Activated naive CD4-positive, alpha-beta T cell treated with anti-CD3 and anti-CD28 coated beads for 36 hours (primary cell): ENCODE measurements around the gene PIK3CA. TPM values are rescaled to one million over a fixed set of nuclear protein-coding genes. Genes with fewer than 3 reads are reported as not detected.
"Not testable (repeated sequence)": the region's sequence is repeated elsewhere in the genome, so short reads cannot be mapped to it uniquely, and the experiment has no call there.

Experiments used
- CTCF ChIA-PET: fragments of 350-600 bp; sonication (Branson Sonifier 250); formaldehyde crosslinking; loops from one replicate; lab custom pipeline; 2021; ENCODE audit warnings: antibody characterized with exemption; lab: Charles Lee
- DNase-seq: peaks from one replicate; pipeline ENCODE4 v3.0.0-alpha.2; 2020
- H3K27ac Mint-ChIP-seq: one replicate; pipeline ENCODE4 v1.8.0; 2021; ENCODE audit warnings: mild to moderate bottlenecking, mixed read lengths
- H3K27me3 Mint-ChIP-seq: one replicate; pipeline ENCODE4 v1.8.0; 2021; ENCODE audit warnings: low read depth, mixed read lengths
- H3K36me3 Mint-ChIP-seq: one replicate; pipeline ENCODE4 v1.8.0; 2021; ENCODE audit warnings: low read depth, mixed read lengths
- H3K4me1 Mint-ChIP-seq: one replicate; pipeline ENCODE4 v1.8.0; 2021; ENCODE audit warnings: low read depth, mixed read lengths
- H3K4me3 Mint-ChIP-seq: one replicate; pipeline ENCODE4 v1.8.0; 2021; ENCODE audit warnings: mild to moderate bottlenecking, moderate library complexity, mixed read lengths
- H3K9me3 Mint-ChIP-seq: one replicate; pipeline ENCODE4 v1.8.0; 2021; ENCODE audit warnings: mixed read lengths
- intact Hi-C: fragments of 100-400 bp; cut with micrococcal nuclease; formaldehyde crosslinking; loops from one replicate; pipeline ENCODE4 v1.15.1; 2023
- total RNA-seq, 2 experiments: library from RNA; stranded (reverse); gene quantifications; one replicate each; pipeline ENCODE4 v1.2.3, GENCODE V29; 2021

Gene PIK3CA
- total RNA-seq = 10 to 100 TPM; 15.8 to 15.9 TPM

DNA sequence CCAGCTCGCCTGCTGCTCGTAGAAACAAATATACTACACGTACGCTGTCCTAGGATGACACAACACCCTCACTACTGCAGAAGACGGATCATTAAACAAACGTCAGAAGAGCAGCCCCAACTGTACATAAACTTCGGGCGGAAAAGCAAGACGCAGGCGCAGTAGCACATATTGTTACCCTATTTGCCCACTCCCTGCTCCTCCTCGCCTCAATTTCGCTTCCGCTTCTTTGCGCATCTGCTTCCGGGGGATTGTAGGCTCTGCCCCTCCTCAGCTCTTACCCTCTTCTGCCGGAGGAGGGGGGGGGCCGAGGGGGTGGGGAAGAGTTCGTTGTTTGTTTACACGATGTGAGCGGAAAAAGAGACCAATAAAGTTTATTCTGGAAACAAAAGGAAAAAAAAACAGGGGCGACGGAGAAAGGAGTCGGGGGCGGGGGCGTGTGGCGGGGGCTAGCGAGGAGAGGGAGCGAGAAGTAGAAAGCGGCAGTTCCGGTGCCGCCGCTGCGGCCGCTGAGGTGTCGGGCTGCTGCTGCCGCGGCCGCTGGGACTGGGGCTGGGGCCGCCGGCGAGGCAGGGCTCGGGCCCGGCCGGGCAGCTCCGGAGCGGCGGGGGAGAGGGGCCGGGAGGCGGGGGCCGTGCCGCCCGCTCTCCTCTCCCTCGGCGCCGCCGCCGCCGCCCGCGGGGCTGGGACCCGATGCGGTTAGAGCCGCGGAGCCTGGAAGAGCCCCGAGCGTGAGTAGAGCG, at the start of gene PIK3CA:
PIK3CA (plus strand) TSS at position 485 of the 743 bp plus-strand sequence. CDS start 50,469 bp downstream, outside the sequence.
- CTCF ChIA-PET = interaction anchor here (0.6 to 3.9 kb wide), 17 partner anchors 11 to 240 kb away, joined by 3 to 19 read pairs (median 4); partner anchors contain the start of gene ZMAT3
- H3K27ac Mint-ChIP-seq = peak within 1 kb of the TSS; percentile 96
- peaks cover 36% of the 10 kb centered on the region for H3K4me1 Mint-ChIP-seq

DNA sequence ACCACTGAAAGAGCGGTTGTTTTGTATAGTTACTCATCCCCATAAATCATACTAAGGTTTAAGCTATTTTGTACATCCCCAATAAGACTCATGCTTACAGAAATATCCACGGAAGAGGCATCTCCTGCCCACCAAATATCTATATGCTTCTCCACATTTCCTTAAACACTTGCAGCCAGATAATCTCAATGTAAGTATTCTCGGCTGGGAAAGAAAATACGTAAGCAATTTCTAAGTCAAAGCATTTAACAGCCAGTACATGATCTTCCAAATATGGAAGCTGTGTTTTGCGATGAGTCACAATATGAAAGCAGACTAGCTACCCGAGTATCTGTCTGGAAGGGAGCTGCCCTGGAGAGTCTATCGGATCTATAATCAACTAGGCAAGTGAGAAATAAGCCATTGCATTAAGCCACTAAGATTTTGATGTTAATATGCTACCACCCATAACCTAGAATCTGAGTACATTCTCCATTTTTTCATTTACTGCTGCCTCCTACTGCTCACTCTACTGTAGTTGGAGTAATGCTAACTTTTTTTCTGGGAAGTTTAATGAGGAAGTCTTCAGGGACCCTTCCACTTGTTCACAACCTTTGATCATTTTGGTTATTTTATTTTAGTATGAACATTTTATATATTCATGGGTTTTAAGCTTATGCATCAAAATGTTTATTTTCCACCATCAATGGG, 49.6 kb upstream of the PIK3CA start:
- intact Hi-C loops = no loop called here
- no peaks in the 10 kb centered on the region for H3K9me3 Mint-ChIP-seq
- H3K4me3 Mint-ChIP-seq = no peak overlapping the region
- H3K36me3 Mint-ChIP-seq = no peaks in the 10 kb centered on the region
- no peak for DNase-seq
- CTCF ChIA-PET = no interaction called here
- H3K27me3 Mint-ChIP-seq = no peaks in the 10 kb centered on the region
- H3K27ac Mint-ChIP-seq = no peak overlapping the region
- no peaks in the 10 kb centered on the region for H3K4me1 Mint-ChIP-seq

More for the DNA sequence above, at the start of gene PIK3CA:
- peak within 1 kb of the TSS; percentile 94 for H3K4me3 Mint-ChIP-seq
- H3K27me3 Mint-ChIP-seq = no peaks in the 10 kb centered on the region
- DNase-seq = peak; percentile 95
- H3K9me3 Mint-ChIP-seq = no peaks in the 10 kb centered on the region
- no peaks in the 10 kb centered on the region for H3K36me3 Mint-ChIP-seq
- intact Hi-C loops = loop anchor here (1.0 to 5.0 kb wide), 16 partner anchors 43 to 1947 kb away; partner anchors contain the start of genes ACTL6A, MFN1, TTC14 and ZMAT3

DNA sequence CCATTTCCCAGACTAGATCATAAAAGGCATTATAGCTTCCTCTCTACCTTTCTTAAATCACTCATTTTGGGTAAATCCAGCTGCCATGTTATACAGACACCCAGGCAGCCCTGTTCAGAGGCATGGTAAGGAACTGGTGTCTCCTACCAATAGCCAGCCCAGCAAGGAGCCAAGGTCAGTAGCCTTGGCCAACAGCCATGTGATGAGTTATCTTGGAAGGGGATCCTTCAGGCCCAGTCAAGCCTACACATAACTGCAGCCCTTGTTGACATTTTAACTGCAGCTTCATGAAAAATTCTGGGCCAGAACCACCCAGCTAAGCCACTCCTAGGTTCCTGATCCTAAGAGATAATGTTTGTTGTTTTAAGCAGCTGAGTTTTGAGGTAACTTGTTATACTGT, 47.5 kb upstream of the PIK3CA start:
- no peaks in the 10 kb centered on the region for H3K27me3 Mint-ChIP-seq
- H3K27ac Mint-ChIP-seq = no peak overlapping the region
- no peak for DNase-seq
- peaks cover 1% of the 10 kb centered on the region for H3K4me1 Mint-ChIP-seq
- H3K9me3 Mint-ChIP-seq = no peaks in the 10 kb centered on the region
- H3K4me3 Mint-ChIP-seq = no peak overlapping the region
- CTCF ChIA-PET = interaction anchor here (1.2 kb wide), 1 partner anchor 85 kb away, joined by 4 read pairs; no protein-coding TSS in a partner anchor
- intact Hi-C loops = loop anchor here (10.0 kb wide), 1 partner anchor 666 kb away; no protein-coding TSS in a partner anchor
- H3K36me3 Mint-ChIP-seq = no peaks in the 10 kb centered on the region

DNA sequence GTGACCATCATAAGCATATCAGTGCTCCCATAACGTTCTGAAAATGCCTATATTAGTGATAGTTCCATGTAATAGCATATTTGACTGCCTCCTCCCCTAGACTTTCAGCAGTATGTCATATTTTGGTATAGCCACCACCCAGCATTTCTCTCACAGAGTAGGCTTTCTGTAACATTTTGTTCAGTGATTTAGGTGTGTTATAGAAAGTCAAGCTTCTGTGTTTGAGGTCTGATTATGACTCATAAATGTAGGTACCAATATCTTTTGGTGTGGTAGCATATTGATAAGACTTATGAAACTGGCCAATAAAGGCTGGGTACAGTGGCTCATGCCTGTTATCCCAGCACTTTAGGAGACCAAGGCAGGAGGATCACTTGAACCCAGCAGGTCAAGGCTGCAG, 42.3 kb upstream of the PIK3CA start:
- no peak for DNase-seq
- intact Hi-C loops = loop anchor here (1.0 to 10.0 kb wide), 6 partner anchors 41 to 671 kb away; no protein-coding TSS in a partner anchor
- Mint-ChIP-seq H3K4me3 (no peak overlapping the region), H3K9me3 (peaks cover 5% of the 10 kb centered on the region), H3K4me1 (peaks cover 1% of the 10 kb centered on the region), H3K36me3 (no peaks in the 10 kb centered on the region), H3K27me3 (no peaks in the 10 kb centered on the region), H3K27ac (no peak overlapping the region)
- CTCF ChIA-PET = interaction anchor here (0.8 to 3.1 kb wide), 3 partner anchors 90 to 209 kb away, joined by 4 to 18 read pairs (median 4); no protein-coding TSS in a partner anchor

DNA sequence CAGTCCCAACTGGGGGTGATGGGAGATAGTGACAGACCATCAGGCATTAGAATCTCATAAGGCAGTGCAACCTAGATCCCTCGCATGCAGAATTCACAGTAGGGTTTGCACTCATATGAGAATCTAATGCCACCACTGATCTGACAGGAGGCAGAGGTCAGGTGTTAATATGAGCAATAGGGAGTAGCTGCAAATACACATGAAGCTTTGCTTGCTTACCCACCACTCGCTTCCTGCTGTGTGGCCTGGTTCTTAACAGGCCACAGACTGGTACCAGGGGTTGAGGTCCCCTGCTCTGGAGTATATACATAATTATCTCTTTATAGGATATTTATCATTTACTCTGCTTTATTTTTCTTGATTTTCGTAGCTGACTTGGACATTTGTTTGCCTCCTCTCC, 40.5 kb upstream of the PIK3CA start:
- no peak overlapping the region for H3K4me3 Mint-ChIP-seq
- intact Hi-C loops = loop anchor here (10.0 kb wide), 1 partner anchor 673 kb away; no protein-coding TSS in a partner anchor
- no peak overlapping the region for H3K27ac Mint-ChIP-seq
- H3K9me3 Mint-ChIP-seq = peaks cover 5% of the 10 kb centered on the region
- H3K4me1 Mint-ChIP-seq = peaks cover 1% of the 10 kb centered on the region
- no peaks in the 10 kb centered on the region for H3K36me3 Mint-ChIP-seq
- peaks cover under 1% of the 10 kb centered on the region for H3K27me3 Mint-ChIP-seq
- DNase-seq = no peak
- CTCF ChIA-PET = interaction anchor here (0.8 to 1.5 kb wide), 3 partner anchors 12 to 214 kb away, joined by 3 to 4 read pairs (median 3); no protein-coding TSS in a partner anchor

DNA sequence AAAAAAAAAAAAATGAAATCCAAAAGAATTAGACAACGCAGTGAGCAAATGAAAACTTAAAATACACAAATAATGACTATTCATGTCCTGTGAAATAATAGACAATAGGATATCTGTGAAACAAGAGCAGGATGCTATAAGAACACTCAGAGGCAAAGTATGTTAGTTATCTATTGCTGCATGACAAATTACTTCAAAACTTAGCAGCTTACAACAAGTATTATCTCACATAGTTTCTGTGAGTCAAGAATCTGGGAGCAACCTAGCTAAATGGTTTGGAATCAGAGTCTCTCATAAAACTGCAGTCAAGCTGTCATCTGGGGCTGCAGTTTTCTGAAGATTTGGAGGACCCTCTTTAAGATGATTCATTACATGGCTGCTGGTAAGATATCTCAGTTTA, 40.1 kb upstream of the PIK3CA start:
- peaks cover 1% of the 10 kb centered on the region for H3K4me1 Mint-ChIP-seq
- no peak overlapping the region for H3K4me3 Mint-ChIP-seq
- no peaks in the 10 kb centered on the region for H3K36me3 Mint-ChIP-seq
- no peak overlapping the region for H3K27ac Mint-ChIP-seq
- H3K9me3 Mint-ChIP-seq = peaks cover 7% of the 10 kb centered on the region
- CTCF ChIA-PET = interaction anchor here (0.8 to 1.5 kb wide), 3 partner anchors 12 to 213 kb away, joined by 3 to 4 read pairs (median 3); no protein-coding TSS in a partner anchor
- intact Hi-C loops = loop anchor here (10.0 kb wide), 1 partner anchor 673 kb away; no protein-coding TSS in a partner anchor
- peaks cover 4% of the 10 kb centered on the region for H3K27me3 Mint-ChIP-seq
- no peak for DNase-seq

DNA sequence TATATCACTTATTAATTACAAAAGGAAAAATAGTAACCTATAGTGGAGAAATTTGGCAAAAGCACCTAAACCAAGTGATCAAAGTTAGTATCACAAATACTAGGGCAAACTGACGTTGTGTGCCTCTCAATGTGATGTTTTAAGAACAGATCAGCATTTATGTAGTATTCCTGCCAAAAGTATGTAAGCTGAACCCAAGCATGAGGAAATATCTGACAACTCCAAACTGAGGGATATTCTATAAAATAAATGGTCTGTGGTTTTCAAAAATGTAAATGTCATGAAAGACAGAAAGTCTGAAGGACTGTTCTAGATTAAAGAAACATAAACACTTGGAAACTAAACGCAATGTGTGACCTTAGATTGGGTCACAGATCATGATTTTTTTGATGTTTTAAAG, 34.3 kb upstream of the PIK3CA start:
- DNase-seq = no peak
- H3K9me3 Mint-ChIP-seq = peaks cover 6% of the 10 kb centered on the region
- H3K27ac Mint-ChIP-seq = no peak overlapping the region
- peaks cover 4% of the 10 kb centered on the region for H3K27me3 Mint-ChIP-seq
- CTCF ChIA-PET = no interaction called here
- H3K36me3 Mint-ChIP-seq = no peaks in the 10 kb centered on the region
- H3K4me1 Mint-ChIP-seq = no peaks in the 10 kb centered on the region
- H3K4me3 Mint-ChIP-seq = no peak overlapping the region
- intact Hi-C loops = no loop called here

DNA sequence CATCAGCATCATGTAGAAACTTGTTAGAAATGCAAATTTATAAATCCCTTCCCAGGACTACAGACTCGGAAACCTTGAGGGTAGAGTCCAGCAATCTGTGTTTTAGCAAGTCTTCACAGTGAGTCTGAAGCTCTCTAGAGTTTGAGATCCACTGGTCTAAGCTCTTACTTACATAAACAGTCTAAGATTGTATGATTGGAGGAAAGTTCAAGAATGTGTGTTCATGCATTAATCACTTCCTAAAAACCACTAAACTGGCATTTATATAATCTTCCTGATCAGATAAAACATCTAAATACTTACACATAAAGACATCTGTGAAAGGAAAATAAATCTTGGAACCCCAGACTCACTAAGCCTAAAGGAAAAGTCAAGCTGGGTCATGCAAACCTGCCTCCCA, 32.7 kb upstream of the PIK3CA start:
- H3K27ac Mint-ChIP-seq, H3K9me3 Mint-ChIP-seq, H3K27me3 Mint-ChIP-seq, intact Hi-C loops, H3K4me3 Mint-ChIP-seq, H3K36me3 Mint-ChIP-seq, H3K4me1 Mint-ChIP-seq, DNase-seq: not testable (repeated sequence)
- CTCF ChIA-PET = interaction anchor here (0.9 kb wide), 1 partner anchor 200 kb away, joined by 3 read pairs; no protein-coding TSS in a partner anchor

DNA sequence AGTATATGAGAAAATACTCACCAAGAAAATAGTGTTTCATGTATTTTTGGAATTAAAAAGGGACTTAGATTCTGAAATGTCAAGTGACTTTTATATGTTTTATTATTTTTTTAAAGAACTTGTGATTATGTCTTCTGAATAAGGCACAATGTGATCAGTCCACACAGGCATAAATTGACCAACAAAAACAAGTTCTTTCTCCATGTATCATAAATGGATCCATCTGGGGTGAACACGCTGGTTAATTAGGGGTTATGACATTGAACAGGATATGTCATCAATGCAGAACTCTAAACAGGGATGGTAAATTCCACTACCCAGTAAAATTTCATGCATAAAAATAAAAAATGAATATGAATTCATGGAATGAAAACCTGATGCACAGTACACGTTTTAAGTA, 31.3 kb upstream of the PIK3CA start:
- CTCF ChIA-PET = interaction anchor here (0.6 kb wide), 1 partner anchor 22 kb away, joined by 4 read pairs; no protein-coding TSS in a partner anchor
- no peak for DNase-seq
- intact Hi-C loops = no loop called here
- H3K9me3 Mint-ChIP-seq = peaks cover 4% of the 10 kb centered on the region
- no peaks in the 10 kb centered on the region for H3K4me1 Mint-ChIP-seq
- H3K36me3 Mint-ChIP-seq = no peaks in the 10 kb centered on the region
- peaks cover 4% of the 10 kb centered on the region for H3K27me3 Mint-ChIP-seq
- H3K4me3 Mint-ChIP-seq = no peak overlapping the region
- H3K27ac Mint-ChIP-seq = no peak overlapping the region

DNA sequence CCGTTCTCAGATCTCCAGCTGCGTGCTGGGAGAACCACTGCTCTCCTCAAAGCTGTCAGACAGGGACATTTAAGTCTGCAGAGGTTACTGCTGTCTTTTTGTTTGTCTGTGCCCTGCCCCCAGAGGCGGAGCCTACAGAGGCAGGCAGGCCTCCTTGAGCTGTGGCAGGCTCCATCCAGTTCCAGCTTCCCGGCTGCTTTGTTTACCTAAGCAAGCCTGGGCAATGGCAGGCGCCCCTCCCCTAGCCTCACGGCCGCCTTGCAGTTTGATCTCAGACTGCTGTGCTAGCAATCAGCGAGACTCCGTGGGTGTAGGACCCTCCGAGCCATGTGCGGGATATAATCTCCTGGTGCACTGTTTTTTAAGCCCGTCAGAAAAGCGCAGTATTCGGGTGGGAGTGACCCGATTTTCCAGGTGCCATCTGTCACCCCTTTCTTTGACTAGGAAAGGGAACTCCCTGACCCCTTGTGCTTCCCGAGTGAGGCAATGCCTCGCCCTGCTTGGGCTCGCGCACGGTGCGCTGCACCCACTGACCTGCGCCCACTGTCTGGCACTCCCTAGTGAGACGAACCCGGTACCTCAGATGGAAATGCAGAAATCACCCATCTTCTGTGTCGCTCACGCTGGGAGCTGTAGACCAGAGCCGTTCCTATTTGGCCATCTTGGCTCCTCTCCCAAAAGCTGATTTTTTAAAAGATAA, 15.8 kb upstream of the PIK3CA start:
- H3K4me1 Mint-ChIP-seq, CTCF ChIA-PET, intact Hi-C loops, H3K36me3 Mint-ChIP-seq, H3K27me3 Mint-ChIP-seq, H3K27ac Mint-ChIP-seq, DNase-seq, H3K4me3 Mint-ChIP-seq, H3K9me3 Mint-ChIP-seq: not testable (repeated sequence)

DNA sequence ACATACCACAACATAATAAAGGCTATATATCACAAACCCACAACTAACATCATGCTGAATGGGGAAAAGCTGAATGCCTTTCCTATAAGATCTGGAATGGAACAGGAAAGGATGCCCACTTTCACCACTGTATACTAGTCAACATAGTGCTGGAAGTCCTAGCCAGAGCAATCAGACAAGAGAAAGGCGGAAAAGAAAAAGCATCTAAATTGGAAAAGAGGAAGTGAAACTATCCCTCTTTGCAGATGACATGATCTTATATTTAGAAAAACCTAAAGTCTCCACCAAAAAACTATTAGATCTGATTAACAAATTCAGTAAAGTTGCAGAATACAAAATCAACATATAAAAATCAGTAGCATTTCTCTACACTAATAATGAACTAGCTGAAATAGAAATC, 14.6 kb upstream of the PIK3CA start:
- H3K9me3 Mint-ChIP-seq = no peaks in the 10 kb centered on the region
- CTCF ChIA-PET = no interaction called here
- intact Hi-C loops = no loop called here
- no peaks in the 10 kb centered on the region for H3K36me3 Mint-ChIP-seq
- H3K27me3 Mint-ChIP-seq = peaks cover 3% of the 10 kb centered on the region
- no peak for DNase-seq
- no peak overlapping the region for H3K27ac Mint-ChIP-seq
- no peaks in the 10 kb centered on the region for H3K4me1 Mint-ChIP-seq
- no peak overlapping the region for H3K4me3 Mint-ChIP-seq

DNA sequence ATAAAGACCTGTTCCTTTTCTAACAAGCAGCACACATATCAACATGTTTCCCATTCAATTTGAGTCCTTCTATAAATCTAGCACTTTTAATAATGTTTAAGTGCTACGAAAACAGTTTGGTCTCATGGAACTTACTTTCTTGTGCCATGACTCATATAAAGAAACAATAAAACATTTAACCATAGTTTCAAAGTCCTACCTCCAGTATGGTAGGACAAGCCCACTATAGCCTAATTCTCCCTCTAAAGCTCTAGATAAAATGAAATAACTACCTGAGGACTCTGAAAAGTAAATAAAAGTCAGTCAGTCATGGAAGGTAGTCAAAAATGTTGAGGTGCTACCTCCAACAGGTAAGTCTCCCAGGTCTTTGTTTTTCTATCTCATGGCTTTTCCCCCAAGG, 12.0 kb upstream of the PIK3CA start:
- no peaks in the 10 kb centered on the region for H3K9me3 Mint-ChIP-seq
- peaks cover 3% of the 10 kb centered on the region for H3K27me3 Mint-ChIP-seq
- no peak for DNase-seq
- no peaks in the 10 kb centered on the region for H3K4me1 Mint-ChIP-seq
- CTCF ChIA-PET = no interaction called here
- intact Hi-C loops = no loop called here
- no peak overlapping the region for H3K27ac Mint-ChIP-seq
- no peak overlapping the region for H3K4me3 Mint-ChIP-seq
- no peaks in the 10 kb centered on the region for H3K36me3 Mint-ChIP-seq
